Keratinocyte (primary cell): Measurements from ENCODE around the gene LIN28A.

Experiments
- EZH2 ChIP-seq: IDR thresholded peaks from one replicate; pipeline ENCODE4 v1.6.1; 2012; ENCODE audit warnings: inconsistent platforms, mild to moderate bottlenecking, low read length, moderate library complexity
- TF ChIP-seq, protein P1 (sequence below), 3 experiments: IDR thresholded peaks in 1 of 3; conservative IDR thresholded peaks in 1 of 3; optimal IDR thresholded peaks in 1 of 3; 2 replicates in 2 of 3; 3 replicates in 1 of 3; pipeline versions ENCODE3 to v1.5.1; 2011; ENCODE audit warnings: low read length in 3 of 3, mild to moderate bottlenecking in 3 of 3, moderate library complexity in 2 of 3, control low read depth in 1 of 3, inconsistent platforms in 1 of 3; ENCODE audit not compliant: insufficient read depth in 2 of 3; ENCODE audit errors: extremely low read depth in 1 of 3

DNA sequence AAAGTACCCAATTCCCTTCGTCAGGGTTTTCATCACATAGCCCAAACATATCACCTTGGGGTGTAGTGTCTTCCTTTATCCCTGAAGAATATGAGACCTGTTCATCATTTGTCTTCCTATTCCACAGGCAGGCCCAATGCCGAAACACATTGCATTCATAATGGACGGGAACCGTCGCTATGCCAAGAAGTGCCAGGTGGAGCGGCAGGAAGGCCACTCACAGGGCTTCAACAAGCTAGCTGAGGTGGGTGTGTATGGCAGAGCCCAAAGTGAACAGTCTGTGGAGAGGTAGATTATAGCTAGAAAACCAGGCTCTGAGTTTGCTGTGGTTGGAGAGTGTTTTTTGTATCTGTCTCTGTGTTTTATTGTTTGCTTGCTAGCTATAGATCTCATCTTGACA lies 27.4 kb downstream of the LIN28A start:
- TF ChIP-seq, protein P1, sequence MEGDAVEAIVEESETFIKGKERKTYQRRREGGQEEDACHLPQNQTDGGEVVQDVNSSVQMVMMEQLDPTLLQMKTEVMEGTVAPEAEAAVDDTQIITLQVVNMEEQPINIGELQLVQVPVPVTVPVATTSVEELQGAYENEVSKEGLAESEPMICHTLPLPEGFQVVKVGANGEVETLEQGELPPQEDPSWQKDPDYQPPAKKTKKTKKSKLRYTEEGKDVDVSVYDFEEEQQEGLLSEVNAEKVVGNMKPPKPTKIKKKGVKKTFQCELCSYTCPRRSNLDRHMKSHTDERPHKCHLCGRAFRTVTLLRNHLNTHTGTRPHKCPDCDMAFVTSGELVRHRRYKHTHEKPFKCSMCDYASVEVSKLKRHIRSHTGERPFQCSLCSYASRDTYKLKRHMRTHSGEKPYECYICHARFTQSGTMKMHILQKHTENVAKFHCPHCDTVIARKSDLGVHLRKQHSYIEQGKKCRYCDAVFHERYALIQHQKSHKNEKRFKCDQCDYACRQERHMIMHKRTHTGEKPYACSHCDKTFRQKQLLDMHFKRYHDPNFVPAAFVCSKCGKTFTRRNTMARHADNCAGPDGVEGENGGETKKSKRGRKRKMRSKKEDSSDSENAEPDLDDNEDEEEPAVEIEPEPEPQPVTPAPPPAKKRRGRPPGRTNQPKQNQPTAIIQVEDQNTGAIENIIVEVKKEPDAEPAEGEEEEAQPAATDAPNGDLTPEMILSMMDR (optimal IDR thresholded peaks at IDR 0.05 in 1 of 3, IDR thresholded peaks at IDR 0.05 in 1 of 3, conservative IDR thresholded peaks at IDR 0.05 in 1 of 3; ENCODE audit: extremely low read depth in 1 of 3, insufficient read depth in 2 of 3, low read length in 3 of 3) = no peak
- no peak for TF ChIP-seq EZH2
